ENCODE data around the gene TSPYL4.

DNA sequence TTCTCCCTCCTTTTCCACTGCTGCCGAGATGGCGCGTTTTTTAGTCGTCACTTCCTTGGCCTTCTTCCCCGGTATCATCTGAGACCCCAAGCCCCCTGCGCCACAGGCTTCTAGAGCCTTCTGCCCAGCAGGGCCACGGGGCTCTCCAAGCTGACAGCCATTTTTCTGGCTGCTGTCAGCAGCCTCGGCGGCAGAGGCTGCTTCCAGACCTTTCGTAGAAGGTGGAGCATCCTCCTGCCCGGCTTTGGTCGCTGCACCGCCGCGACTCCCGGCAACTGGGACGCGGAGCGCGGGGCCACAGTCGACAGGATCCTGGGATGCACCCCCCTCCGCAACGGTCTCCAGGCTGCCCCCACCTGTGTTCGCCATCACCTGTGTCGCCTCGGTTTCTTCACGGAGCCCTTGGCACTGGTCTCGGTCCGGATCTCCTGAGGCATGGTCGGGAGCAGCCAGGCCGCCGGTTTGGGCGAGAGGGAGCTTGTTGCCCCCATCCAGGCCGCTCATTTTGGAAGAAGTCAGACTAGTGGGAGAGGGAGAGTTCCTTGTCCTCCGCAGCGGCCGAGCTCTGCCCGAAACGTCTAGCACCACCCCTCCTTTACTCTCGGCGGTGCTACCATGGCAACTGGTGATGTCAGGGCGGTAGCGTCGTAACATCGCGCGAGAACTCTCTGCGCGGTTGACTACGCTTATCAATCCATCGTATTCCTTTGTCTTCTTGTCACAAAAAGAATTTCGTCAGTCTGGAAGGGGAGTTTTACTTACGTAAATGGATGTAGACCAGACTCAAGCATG lies at the start of gene TSPYL4:
- TF ChIP-seq, protein P1, sequence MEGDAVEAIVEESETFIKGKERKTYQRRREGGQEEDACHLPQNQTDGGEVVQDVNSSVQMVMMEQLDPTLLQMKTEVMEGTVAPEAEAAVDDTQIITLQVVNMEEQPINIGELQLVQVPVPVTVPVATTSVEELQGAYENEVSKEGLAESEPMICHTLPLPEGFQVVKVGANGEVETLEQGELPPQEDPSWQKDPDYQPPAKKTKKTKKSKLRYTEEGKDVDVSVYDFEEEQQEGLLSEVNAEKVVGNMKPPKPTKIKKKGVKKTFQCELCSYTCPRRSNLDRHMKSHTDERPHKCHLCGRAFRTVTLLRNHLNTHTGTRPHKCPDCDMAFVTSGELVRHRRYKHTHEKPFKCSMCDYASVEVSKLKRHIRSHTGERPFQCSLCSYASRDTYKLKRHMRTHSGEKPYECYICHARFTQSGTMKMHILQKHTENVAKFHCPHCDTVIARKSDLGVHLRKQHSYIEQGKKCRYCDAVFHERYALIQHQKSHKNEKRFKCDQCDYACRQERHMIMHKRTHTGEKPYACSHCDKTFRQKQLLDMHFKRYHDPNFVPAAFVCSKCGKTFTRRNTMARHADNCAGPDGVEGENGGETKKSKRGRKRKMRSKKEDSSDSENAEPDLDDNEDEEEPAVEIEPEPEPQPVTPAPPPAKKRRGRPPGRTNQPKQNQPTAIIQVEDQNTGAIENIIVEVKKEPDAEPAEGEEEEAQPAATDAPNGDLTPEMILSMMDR (IDR thresholded peaks at IDR 0.05), result no peak
- no peak for TF ChIP-seq EZH2phosphoT487 (IDR thresholded peaks at IDR 0.05)

Measured in neural progenitor cell (in vitro differentiated cells).